Stimulated activated CD4-positive, alpha-beta T cell treated with anti-CD3 and anti-CD28 coated beads, Interleukin-2, amount 100 ng/mL, for 24 hours (primary cell): Measurements from ENCODE around the gene CD248.
"Not testable (repeated sequence)": the region's sequence is repeated elsewhere in the genome, so short reads cannot be mapped to it uniquely, and the experiment has no call there.

Source experiments
- DNase-seq, 2 donors: peaks; one replicate each; pipeline ENCODE4 v3.0.0-alpha.2; 2020

CD248 gene, protein sequence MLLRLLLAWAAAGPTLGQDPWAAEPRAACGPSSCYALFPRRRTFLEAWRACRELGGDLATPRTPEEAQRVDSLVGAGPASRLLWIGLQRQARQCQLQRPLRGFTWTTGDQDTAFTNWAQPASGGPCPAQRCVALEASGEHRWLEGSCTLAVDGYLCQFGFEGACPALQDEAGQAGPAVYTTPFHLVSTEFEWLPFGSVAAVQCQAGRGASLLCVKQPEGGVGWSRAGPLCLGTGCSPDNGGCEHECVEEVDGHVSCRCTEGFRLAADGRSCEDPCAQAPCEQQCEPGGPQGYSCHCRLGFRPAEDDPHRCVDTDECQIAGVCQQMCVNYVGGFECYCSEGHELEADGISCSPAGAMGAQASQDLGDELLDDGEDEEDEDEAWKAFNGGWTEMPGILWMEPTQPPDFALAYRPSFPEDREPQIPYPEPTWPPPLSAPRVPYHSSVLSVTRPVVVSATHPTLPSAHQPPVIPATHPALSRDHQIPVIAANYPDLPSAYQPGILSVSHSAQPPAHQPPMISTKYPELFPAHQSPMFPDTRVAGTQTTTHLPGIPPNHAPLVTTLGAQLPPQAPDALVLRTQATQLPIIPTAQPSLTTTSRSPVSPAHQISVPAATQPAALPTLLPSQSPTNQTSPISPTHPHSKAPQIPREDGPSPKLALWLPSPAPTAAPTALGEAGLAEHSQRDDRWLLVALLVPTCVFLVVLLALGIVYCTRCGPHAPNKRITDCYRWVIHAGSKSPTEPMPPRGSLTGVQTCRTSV

DNA sequence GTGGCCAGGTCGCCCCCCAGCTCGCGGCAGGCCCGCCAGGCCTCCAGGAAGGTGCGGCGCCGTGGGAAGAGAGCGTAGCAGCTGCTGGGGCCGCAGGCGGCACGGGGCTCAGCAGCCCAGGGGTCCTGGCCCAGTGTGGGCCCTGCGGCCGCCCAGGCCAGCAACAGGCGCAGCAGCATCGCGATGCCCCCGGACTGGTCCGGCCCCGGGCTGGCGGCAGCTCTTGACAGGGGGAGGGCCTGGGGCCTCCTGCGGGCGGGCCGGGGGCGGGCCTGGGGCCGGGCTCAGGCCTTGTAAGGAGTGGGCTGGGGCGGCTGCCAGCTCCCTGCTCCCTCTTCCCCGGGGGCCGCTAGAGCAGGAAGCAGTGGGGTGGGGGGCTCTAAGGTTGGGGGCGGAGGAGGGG is at the start of gene CD248:
Gene CD248, minus strand, starts transcription at position 196 of the 403 bp plus-strand sequence. Its CDS starts 17 bp downstream, at position 179.
- DNase-seq = no peak

DNA sequence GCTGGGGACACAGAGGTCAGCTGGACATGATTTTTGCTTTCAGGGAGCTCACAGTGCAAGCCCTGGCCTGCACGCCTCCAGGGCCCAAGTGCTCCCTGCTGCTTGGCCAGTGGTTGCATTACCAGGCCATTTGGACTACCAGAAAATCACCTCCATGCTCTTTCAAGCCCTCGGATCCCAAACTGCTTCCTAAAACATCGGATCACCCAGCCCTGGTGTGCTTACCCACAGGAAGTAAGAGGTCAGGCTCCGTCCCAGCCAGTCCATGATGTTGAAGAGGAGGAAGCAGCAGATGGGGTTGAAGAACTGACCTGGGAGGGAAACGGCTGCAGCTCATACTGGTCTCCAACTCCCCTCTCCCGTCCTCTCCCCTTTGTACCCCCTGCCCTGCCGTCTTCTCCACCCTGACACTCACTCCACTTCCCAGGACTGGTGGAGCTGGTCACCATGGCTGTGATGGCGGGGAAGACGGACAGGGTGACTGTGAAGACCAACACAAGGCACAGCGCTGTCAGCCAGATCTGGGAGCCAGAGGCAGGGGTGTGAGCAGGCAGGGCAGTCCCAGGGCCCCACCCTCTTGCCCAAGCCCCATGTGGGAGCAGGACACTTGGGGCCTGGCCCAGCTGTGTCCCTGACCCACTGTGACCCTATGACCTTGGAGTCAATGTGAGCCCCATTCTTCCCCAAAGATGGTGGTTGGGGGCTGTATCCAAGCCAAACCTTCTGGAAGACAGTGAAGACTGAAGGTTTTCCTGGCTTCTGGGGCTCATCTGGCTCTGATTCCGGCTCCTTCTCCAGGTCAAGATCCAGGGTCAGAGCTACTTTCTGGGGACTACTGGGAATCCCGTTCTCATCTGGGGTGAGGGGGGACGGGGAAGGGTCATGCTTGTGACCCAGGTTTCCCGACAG is 49.1 kb upstream of the CD248 start:
- DNase-seq = no peak

DNA sequence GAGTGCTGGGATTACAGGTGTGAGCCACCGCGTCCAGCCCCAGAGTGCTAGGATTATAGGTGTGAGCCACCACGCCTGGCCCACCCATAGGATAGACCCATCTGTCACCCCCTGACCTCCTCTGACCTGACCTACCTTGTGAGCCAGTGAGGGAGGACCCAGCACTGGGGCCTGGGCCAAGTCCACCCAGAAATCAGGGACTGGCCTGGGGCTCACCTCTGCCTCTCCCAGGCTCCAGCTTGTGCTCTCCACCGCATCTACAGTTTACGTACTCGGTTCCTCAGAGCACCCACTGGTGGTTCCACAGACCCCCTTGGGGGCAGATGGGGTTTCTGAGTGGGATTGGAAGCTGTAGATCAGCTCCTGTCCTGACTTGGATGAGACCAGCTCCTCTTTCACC is 48.3 kb upstream of the CD248 start:
- DNase-seq = no peak

DNA sequence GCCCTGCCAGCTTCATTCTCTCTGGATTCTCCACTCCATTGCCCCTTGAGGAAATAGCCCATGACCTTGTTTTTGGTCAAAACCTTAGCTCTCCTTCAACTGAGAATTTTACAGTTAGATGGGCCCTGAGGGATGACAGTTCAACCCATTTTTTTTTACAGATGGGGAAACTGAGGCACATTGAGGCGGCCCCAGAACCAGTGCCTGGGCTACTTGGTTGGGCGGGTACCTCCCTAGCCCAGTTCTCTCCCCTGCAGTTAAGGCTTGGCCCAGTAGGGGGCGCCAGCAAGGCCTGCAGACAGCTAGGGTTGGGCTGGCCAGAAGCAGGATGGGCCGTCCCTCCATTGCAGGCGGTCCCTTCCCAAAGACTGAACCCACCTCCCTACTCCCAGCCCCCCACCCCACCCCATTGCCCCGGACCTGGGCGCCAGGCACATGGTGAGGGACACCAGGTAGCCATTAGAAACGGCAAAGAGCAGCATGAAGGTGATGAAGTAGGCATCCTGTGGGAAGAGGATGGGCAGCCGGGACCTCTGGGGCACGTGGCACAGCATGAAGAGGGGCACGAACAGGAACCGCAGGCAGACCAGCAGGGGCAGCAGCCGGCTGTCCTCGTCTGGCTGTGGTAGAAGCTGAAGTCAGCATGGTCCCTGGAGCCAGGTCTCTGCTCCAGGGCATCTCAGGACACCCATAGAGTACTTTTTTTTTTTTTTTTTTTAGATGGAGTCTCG is 47.1 kb upstream of the CD248 start:
- peak; percentile 82 to 89 for DNase-seq

DNA sequence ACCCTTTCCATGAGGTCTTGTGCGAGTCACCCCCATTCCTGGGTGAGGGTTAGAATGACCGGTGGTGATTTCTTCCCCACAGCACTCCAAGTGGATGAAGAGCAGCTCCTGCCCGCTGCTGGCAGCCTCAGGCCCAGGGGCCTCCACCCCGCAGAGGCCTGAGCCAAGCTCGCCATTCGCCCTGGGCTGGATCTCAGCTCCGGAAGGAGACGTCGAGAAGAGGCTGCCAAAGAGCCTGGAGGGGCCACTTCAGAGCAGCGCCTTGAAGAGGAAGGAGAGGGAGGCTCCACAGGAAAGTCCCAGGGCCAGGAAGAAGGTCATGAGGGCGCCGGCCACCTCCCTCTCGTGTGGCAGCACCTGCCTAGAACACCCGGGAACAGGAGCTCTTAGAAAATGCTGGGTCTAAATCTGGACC is 46.4 kb upstream of the CD248 start:
- no peak for DNase-seq

DNA sequence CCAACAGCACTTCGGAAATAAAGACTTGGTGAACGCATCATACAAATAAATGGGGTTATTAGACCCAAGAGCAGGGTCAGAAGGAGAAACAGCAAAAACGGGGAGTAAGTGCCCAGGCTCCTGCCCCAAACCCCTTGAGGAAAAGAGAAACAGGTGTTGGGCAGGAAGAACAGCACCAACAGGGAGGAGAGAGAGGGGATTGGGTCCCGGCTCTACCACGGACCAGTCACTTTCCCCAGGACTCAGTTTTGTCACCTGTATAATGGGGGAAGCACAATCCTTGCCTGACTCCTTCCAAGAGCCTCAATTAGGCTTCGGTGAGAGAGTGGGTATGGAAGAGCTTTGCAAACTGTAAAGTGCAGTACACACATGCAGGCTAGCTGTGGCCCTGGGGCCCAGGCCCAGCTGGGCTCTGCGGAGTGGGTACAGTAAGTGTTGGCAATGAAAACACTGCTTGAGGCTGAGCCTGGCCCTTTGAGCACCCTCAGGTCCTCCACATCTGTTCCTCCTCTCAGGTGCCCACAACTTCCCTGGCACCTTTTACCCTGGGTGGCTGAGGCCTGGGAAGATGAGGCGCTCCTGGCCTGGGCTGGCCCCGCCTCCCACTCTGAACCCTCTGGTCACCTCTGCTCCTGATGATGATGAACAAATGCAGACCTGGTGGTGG is 45.8 kb upstream of the CD248 start:
- DNase-seq = no peak

DNA sequence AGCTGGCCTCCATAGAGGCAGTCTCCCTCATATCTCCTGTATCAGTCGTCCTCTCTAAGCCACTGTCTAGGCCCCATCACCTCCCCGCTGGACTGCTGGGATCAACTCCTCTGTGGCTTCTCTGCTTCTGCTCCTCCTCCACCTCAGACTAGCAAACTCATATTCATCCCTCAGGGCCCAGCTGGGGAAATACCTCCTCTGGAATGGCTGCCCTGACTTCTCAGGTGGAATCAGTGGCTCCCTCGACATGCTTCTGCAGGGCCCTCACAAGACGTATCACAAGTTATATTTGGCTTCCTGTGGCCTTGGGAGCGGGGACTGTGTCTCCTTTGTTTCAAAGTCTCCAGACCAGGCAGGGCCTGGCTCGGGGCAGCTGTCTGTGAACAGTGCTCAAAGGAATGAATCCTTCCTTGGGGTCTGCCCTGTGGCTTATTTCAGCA is 44.7 kb upstream of the CD248 start:
- no peak for DNase-seq

DNA sequence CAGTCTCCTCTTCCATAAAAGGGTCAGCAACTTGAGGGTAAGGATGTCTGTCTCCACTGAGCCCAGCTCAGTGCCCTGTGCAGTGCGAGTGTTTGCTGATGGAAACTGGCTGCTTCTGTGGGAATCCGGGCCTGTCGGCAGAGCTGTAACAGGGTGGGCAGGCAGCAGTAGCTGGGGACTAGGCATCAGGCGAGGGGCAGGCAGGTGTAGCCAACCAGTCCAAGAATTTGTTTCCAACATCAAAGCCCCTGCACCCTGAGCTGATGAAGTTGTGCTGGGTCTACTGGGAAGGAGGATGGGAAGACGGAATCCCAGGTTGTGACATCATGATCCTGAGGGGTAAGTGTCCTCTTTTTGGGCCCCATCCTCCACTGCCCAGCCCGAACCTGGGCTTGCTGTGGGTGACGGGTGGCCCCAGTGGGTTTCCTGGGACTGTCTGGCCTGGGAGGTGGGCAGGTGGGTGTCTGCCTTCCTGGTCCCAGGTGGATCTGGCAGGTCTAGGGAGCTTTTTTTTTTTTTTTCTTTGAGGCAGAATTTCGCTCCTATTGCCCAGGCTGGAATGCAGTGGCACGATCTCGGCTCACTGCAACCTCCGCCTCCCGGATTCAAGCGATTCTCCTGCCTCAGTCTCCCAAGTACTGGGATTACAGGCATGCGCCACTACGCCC is 43.7 kb upstream of the CD248 start:
- no peak for DNase-seq

DNA sequence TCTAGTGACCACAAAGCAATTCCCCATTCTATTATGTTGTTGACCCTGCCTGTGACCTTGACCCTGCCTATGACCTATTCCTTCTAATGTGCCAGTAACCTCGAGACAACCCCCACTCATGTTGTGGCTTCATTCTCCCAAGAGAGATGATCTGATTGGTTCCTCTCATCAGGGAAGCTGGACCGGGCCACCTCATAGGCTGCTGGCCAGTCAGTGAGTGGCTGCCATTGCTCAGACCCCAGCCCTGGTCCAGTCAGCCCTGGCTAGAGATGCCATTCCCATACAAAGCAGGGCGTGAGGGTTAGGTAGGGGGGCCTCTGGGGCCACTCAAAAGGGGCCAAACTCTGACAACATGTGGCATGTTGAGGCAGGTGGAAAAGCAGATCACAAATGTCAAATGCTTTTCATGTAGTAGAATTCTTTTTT is 42.8 kb upstream of the CD248 start:
- no peak for DNase-seq

DNA sequence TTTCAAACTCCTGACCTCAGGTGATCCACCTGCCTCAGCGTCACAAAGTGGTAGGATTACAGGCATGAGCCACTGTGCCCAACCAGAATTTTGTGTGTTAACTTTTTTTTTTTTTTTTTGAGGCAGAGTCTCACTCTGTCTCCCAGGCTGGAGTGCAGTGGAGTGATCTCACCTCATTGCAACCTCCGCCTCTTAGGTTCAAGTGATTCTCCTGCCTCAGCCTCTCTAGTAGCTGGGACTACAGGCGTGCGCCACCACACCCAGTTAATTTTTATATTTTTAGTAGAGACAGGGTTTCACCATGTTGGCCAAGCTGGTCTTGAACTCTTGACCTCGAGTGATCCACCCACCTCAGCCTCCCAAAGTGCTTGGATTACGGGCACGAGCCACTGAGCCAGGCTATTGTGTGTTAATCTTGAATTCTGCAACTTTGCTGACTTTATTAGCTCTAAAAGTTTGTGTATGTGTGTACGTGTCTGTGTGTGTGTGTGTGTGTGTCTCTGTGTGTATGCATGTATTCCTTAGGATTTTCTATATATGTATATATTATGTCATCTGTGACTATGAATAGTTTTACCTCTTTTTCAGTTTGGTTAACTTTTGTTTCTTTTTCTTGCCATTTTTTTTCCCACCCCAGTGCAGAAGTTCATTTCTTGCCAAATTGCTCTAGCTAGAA is 33.9 kb upstream of the CD248 start:
- not testable (repeated sequence) for DNase-seq

DNA sequence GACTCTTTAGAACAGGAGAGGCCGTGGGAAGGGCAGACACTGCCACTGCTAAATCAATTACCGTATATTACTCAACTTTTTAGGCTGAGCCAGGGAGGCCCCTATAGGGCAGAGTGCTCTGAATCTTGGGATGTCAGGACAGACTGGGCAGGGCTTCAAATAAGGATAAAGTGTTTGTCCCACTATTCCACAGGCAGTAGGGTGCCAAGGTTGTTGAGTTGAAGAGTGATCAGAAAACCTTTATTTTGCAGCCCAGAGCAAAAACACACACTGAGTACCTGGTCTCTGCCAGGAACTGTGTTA is 32.2 kb upstream of the CD248 start:
- DNase-seq = no peak

DNA sequence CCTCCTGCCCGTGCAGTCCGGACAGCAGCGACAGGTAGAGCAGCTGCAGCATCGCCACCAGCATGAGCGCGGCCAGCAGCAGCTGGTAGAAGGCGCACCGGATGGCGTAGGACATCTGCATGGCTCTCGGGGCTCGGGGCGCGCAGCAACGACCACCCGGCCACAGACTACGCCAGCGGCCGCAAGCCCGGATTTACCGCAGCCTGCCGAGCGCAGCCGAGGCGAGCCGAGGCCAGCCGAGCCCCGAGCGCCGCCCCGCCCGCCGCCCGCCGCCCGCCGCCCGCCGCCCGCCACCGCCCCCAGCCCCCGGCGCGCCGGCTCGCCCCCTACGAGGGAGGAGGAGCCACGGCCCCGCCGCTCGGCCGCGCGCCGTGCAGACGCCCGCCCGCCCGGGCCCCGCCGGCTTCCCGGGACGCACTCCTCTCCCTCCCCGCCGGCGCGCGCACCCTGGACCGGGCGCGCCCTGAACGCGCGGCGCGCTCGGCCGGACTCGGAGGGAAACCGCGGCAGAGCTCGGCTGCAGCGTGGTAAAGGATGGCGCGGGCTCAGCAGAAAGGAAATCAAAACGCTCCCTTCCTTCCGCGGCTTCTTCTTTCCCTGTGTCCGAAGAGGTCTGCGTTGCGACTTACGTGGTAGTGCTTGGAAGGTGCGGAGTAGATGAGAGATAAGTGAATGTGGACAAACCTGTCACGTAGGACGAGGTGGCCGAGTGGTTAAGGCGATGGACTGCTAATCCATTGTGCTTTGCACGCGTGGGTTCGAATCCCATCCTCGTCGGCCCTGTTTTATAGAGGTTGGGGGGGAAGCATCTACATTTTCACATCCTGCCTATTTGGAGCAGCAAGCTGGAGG is 30.8 kb upstream of the CD248 start, which contains the start of gene B4GAT1:
Gene B4GAT1, minus strand, starts transcription at position 205 of the 852 bp plus-strand sequence. Its CDS starts 84 bp downstream, at position 121.
- peak; percentile 87 to 90 for DNase-seq

DNA sequence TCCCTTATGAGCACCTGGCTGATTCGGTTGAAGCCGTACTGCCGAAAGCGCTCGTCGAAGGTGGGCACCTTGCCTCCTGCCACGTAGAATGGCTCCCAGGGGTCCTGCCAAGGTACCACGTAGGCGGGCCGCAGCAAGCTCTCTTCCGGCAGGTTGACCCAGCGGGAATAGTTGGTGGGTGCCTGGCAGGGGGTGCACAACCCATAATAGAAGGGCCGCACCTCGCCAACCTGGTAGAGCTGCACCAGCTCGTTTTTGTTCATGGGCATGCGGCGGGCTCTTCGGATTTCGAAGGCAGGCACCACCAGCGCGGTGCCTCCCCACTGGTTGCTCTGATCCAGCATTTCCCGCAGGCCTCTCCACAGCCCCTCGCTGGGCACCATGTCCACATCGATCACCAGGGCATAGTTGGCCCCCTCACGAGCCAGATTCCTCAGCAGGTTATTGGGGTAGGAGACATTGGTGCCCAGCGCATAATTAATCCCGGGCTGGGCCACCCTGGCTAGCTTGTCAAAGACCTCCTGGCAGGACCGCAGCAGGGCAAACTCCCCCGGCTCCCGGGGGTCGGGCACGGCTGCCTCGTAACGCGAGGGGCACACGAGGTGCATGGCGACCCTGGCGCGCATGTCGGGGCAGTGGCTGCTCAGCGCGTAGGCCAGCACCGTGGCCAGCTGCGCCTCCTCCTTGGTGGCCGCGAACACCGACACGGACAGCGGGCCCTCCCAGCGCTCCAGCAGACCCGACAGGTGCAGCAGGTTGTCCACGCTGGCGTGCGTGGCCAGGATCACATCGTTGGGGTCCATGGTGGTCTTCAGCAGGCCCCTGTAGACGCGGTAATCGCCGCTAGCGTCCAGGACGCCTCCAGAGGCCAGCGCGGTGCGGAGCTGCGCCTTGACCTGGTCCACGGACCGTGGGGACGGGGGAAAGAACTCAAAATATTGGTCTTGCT is 29.9 kb upstream of the CD248 start:
- no peak for DNase-seq

DNA sequence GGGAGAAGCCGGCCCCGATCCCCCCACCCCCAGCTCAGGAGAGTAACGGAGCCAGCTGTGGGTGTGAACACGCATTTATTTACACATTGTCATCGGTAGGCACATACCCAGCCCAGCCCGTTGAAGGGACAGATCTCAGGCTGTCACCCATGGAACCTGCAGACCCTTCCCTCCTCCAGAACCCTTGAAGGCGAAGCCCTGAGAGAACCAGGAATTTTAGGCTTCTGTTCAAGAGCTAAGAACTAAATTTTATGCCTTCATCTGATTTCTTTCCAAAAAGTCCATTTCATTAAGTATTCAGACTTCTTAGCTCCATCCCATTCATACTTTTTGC is 28.4 kb upstream of the CD248 start:
- no peak for DNase-seq

DNA sequence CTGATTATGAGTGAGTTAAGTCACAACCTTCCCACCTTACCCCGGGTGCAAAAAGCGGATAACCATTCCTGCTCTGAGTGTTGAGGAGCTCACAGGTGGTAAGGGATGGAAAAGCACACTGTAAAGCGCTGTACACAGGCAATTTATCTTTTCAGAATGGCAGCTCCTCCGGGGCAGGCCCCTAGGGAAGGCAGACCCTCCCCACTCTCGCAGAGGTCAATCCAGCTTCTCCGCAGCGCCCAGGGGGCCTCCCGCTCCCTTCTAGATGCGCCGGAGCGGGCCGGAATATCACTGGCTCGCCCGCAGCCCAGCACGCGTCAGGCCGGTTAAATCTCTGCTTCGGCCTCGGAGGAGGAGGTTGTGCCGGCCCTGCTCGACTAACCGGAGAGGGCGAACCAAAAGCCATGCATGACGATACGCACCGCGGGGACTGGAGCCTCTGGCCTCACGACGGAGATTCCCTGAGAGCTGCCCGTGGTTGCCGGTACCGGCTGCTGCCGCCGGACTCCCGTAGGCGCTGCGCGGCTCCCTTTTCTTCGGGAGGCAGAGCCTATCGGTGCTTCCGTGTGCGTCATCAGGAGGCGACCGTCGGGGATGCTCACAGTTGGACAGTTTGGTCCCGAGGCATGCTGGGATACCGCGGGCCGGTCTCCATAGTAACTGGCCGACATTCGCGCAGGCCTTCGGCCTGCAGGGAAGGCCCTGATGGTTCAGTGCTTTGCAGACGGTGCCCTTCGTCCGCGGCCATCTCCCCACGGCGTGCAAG is 27.9 kb upstream of the CD248 start, which contains the start of gene BRMS1:
Gene BRMS1, minus strand, starts transcription at position 555 of the 766 bp plus-strand sequence. CDS start 2,870 bp downstream, outside the sequence.
- DNase-seq = peak; percentile 96 to 97

DNA sequence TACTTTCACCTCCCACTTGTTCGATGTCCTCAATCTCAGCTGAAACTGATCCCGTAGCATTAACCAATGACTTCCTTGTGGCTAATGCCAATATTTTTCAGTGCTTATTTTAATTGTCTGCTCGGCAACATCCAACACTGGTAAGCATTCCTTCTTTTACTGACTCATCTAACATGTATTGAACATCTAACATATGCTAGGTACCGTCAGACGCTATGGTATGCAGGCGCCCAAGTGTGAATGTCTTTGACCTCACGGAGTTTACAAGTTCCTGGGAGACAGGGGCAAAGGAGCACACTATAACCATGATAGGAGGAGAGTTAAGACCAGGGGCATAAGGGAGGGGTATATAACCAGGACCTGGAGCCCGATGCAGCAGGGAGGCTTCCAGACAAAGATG is 26.3 kb upstream of the CD248 start:
- DNase-seq = no peak

DNA sequence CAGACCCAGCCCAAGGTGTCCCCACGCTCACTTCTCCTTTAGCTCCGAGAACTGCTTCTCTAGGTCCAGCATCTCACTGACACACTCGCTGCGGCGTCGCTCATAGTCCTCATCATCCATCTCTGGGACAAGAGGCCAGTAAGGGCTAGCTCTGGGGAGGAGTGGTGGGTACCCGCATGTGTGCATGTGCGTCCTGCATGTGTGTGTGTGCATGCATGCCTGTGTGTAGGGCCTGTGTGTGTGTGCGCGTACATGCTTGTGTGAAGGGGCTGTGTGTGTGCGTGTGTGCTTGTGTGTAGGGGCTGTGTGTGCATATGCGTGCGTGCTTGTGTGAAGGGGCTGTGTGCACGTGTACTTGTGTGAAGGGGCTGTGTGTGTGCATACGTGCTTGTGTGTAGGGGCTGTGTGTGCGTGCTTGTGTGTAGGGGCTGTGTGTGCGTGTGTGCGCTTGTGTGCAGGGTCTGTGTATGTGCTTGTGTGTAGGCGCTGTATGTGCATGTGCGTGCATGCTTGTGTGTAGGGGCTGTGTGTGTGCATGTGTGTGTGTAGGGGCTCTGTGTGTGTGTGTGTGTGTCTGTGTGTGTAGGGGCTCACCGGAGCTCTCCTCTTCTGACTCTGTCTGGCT is 24.8 kb upstream of the CD248 start:
- no peak for DNase-seq
